Right lobe of liver (tissue), 6 donors: ENCODE measurements around the gene MISFA. TPM values are rescaled to one million over a fixed set of nuclear protein-coding genes. Genes with fewer than 3 reads are reported as not detected.
A peak's percentile ranks its signal among the peaks of the same experiment; 100 is the strongest.

ENCODE experiments used
- ATAC-seq, 4 donors: fragments of 200-7000 bp; cut with Tn5 transposase; one replicate each; pipeline ENCODE4 v1.9.1; 2020; ENCODE audit warnings: mild to moderate bottlenecking in 4 of 4, moderate library complexity in 4 of 4
- DNase-seq, 3 donors: peaks; one replicate each; pipeline ENCODE4 v3.0.0-alpha.2; 2020
- H3K27ac ChIP-seq, 3 donors: fragments of 200-600 bp; one replicate each; pipeline ENCODE4 v1.8.0; 2022
- H3K27me3 ChIP-seq, 2 donors: fragments of 200-600 bp; one replicate each; pipeline ENCODE4 v1.8.0; 2022
- H3K36me3 ChIP-seq, 4 donors: fragments of 200-600 bp; sonication (generic) in 1 of 4; one replicate each; pipeline versions ENCODE4 v1.5.1 to v1.8.0; 2017 to 2022; ENCODE audit warnings: control low read depth in 1 of 4
- H3K4me1 ChIP-seq, 4 donors: fragments of 200-600 bp; sonication (generic) in 1 of 4; one replicate each; pipeline versions ENCODE4 v1.5.1 to v1.8.0; 2017 to 2022; ENCODE audit warnings: control low read depth in 1 of 4
- H3K4me3 ChIP-seq, 3 donors: fragments of 200-600 bp; one replicate each; pipeline ENCODE4 v1.8.0; 2022
- H3K9me3 ChIP-seq, 4 donors: fragments of 200-600 bp; sonication (generic) in 1 of 4; one replicate each; pipeline versions ENCODE4 v1.5.1 to v1.8.0; 2017 to 2022; ENCODE audit warnings: control low read depth in 1 of 4
- POLR2A ChIP-seq: fragments of 450-650 bp; IDR thresholded peaks from one replicate; pipeline ENCODE4 v1.6.1; 2017; ENCODE audit warnings: antibody characterized with exemption, mild to moderate bottlenecking
- WGBS: methylation state at CpG from one replicate; pipeline ENCODE4 v1.1.6; 2018; ENCODE audit warnings: low coverage, low lambda C conversion rate; ENCODE audit not compliant: insufficient coverage; ENCODE audit errors: missing lambda C conversion rate; 5-methylcytosine and 5-hydroxymethylcytosine counted together
- intact Hi-C, 2 donors: fragments of 100-400 bp; cut with DNase I; formaldehyde crosslinking; loops; one replicate each; pipeline versions ENCODE4 v1.11.2 to v1.14.1; 2022
- total RNA-seq, 6 experiments: library from RNA; depleted of rRNA in 2 of 6; stranded (reverse); fragments of >200 nt in 2 of 6; fragmentation: NEBNext Ultra II Directional in 3 of 6; extraction: Animal tissue kit (Norgen Biotek cat#: 25700) in 3 of 6; gene quantifications; one replicate each; pipeline versions ENCODE4 v1.1.0 to v1.2.4, GENCODE V29; 2016 to 2023
- TF ChIP-seq, protein P1 (sequence below), 4 donors: fragments of 200-600 bp in 3 of 4; fragments of 450-650 bp in 1 of 4; IDR thresholded peaks; one replicate each; pipeline versions ENCODE4 v1.5.1 to v1.8.0; 2016 to 2022; ENCODE audit warnings: antibody characterized with exemption in 4 of 4, mild to moderate bottlenecking in 2 of 4
- donor health status: DM: no; HTN: yes; CAD: no.
- donor health status: DM: no; HTN: no; CAD: no.
- donor health status: DM: no; HTN: no; CAD: no.
- donor health status: DM: no; HTN: yes; CAD: no.
- donor health status: DM: no; HTN: yes; CAD: no.

MISFA gene
- total RNA-seq, 6 experiments from 2014 or later, result 0.83 to 2.2 (median 1.4) TPM; not detected in 2

DNA sequence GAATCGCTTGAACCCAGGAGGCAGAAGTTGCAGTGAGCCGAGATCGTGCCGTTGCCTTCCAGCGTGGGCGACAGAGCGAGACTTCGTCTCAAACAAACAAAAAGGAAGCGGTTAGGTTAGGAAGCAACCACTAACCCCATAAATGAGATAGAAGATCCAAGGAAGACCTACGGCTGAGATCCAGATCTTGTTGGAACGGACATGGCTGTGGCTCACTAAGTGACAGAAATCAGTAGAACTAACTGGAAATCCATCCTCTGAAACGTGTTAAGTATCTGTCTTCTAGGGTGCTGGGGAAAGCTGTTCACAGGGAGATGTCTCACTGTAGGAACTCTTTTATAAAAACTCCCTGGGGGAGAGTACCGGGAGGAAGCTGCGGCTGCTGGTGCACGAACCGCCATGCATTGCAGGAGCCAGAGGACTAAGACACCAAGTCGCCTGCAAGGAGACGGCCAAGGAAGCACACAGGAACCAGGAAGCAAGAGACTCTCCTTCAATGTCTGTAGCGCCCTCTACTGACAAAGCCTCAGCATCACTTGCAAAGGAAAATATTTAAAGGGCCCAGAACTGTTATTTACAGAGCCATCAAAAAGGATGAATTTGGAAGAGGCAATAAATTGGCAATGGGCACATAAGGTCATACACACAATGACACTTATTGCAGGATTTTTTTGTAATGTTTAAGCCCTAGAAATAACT, 51.4 kb downstream of the MISFA start:
- H3K27me3 ChIP-seq, result no peaks in the 10 kb centered on the region
- no peaks in the 10 kb centered on the region for H3K36me3 ChIP-seq
- H3K4me1 ChIP-seq, result no peaks in the 10 kb centered on the region
- 69% methylated on average over 17 of the region's 19 CpGs for WGBS
- no peak overlapping the region for H3K27ac ChIP-seq
- DNase-seq (no peak), ATAC-seq (peak; percentile 46 to 79 (median 64))
- H3K4me3 ChIP-seq, result no peak overlapping the region
- no peaks in the 10 kb centered on the region for H3K9me3 ChIP-seq
- intact Hi-C loops, result no loop called here
- no peak for TF ChIP-seq POLR2A
- TF ChIP-seq, protein P1, sequence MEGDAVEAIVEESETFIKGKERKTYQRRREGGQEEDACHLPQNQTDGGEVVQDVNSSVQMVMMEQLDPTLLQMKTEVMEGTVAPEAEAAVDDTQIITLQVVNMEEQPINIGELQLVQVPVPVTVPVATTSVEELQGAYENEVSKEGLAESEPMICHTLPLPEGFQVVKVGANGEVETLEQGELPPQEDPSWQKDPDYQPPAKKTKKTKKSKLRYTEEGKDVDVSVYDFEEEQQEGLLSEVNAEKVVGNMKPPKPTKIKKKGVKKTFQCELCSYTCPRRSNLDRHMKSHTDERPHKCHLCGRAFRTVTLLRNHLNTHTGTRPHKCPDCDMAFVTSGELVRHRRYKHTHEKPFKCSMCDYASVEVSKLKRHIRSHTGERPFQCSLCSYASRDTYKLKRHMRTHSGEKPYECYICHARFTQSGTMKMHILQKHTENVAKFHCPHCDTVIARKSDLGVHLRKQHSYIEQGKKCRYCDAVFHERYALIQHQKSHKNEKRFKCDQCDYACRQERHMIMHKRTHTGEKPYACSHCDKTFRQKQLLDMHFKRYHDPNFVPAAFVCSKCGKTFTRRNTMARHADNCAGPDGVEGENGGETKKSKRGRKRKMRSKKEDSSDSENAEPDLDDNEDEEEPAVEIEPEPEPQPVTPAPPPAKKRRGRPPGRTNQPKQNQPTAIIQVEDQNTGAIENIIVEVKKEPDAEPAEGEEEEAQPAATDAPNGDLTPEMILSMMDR (IDR thresholded peaks at IDR 0.05), result peak; percentile 40 to 57 (median 45)

Other genes starting within 250 kb of the MISFA start
- gene LDHA, start 205.2 kb upstream of the MISFA start, total RNA-seq, result 100 to 1,000 TPM; 227 to 866 (median 656) TPM
- 1 to 10 TPM in 2 of 6 experiments, under 1 TPM in 1, not detected in 3; 0.61 to 1.6 (median 1.5) TPM for gene LDHC, start 187.5 kb upstream of the MISFA start, total RNA-seq
- not detected for gene LDHAL6A, start 143.9 kb upstream of the MISFA start, total RNA-seq
- 10 to 100 TPM; 15.8 to 68.0 (median 25.7) TPM for gene TSG101, start 72.8 kb upstream of the MISFA start, total RNA-seq
- gene UEVLD, start 11.1 kb upstream of the MISFA start, total RNA-seq, result 10 to 100 TPM in 2 of 6 experiments, 1 to 10 TPM in 4; 9.5 to 18.1 (median 9.9) TPM
- 10 to 100 TPM in 1 of 6 experiments, 1 to 10 TPM in 5; 6.3 to 14.7 (median 8.4) TPM for gene SPTY2D1, start 34.6 kb downstream of the MISFA start, total RNA-seq
- 1 to 10 TPM; 2.0 to 4.9 (median 3.8) TPM for gene TMEM86A, start 99.0 kb downstream of the MISFA start, total RNA-seq
- gene IGSF22, start 126.4 kb downstream of the MISFA start, total RNA-seq, result under 1 TPM in 3 of 6 experiments, not detected in 3; 0.04 to 0.32 (median 0.12) TPM
- not detected for gene PTPN5, start 192.0 kb downstream of the MISFA start, total RNA-seq